A673 (cell line): ENCODE results near the gene OR52R1. TPM values are rescaled to one million over a fixed set of nuclear protein-coding genes. Genes with fewer than 3 reads are reported as not detected.

Source experiments
- Bru-seq: library from RNA; stranded (reverse); fragments of 400-500 nt; gene quantifications from one replicate; lab custom pipeline; 2021; lab: Mats Ljungman, UMichigan
- BruChase-seq, 2 experiments: library from RNA; stranded (reverse); fragments of 400-500 nt; gene quantifications; one replicate each; lab custom pipeline; 2021; lab: Mats Ljungman, UMichigan
- BruUV-seq: library from RNA; stranded (reverse); fragments of 400-500 nt; replicated peaks from 2 replicates; lab custom pipeline; 2021; lab: Mats Ljungman, UMichigan
- CTCF ChIA-PET: fragments of 300-600 bp; sonication (Branson Sonifier 250); formaldehyde crosslinking; loops from one replicate; lab custom pipeline; 2022; ENCODE audit warnings: antibody characterized with exemption; lab: Charles Lee
- POLR2A ChIA-PET: fragments of 300-600 bp; sonication (Branson Sonifier 250); formaldehyde crosslinking; loops from one replicate; lab custom pipeline; 2022; ENCODE audit warnings: antibody characterized with exemption; ENCODE audit not compliant: low non-redundant PET; lab: Charles Lee
- DNase-seq: peaks from one replicate; pipeline ENCODE4 v3.0.0-alpha.2; 2015; ENCODE audit warnings: low spot score
- H3K27ac ChIP-seq: fragments of 200-600 bp; sonication (generic); 2 replicates; pipeline ENCODE4 v1.5.1; 2016; ENCODE audit warnings: mixed run types, low read depth, mild to moderate bottlenecking, mixed read lengths, antibody characterized with exemption, low read length; ENCODE audit not compliant: poor library complexity, severe bottlenecking
- H3K27me3 ChIP-seq: fragments of 200-600 bp; sonication (generic); replicated peaks from 2 replicates; pipeline ENCODE4 v1.6.1; 2017; ENCODE audit warnings: mixed run types, low read depth, mild to moderate bottlenecking, mixed read lengths, antibody characterized with exemption, low read length; ENCODE audit not compliant: insufficient read depth, poor library complexity
- H3K36me3 ChIP-seq: fragments of 200-600 bp; sonication (generic); 2 replicates; pipeline ENCODE4 v1.6.1; 2016; ENCODE audit warnings: mixed run types, mild to moderate bottlenecking, mixed read lengths, antibody characterized with exemption, low read length; ENCODE audit not compliant: insufficient read depth, poor library complexity, severe bottlenecking
- H3K4me1 ChIP-seq: fragments of 200-600 bp; sonication (generic); 2 replicates; pipeline ENCODE4 v1.6.1; 2017; ENCODE audit warnings: mixed run types, mild to moderate bottlenecking, mixed read lengths, antibody characterized with exemption, low read length; ENCODE audit not compliant: insufficient read depth, poor library complexity, severe bottlenecking
- H3K4me3 ChIP-seq: fragments of 200-600 bp; sonication (generic); 2 replicates; pipeline ENCODE4 v1.5.1; 2016; ENCODE audit warnings: low read depth, mixed run types, mild to moderate bottlenecking, mixed read lengths, low read length; ENCODE audit not compliant: poor library complexity, severe bottlenecking
- H3K9me3 ChIP-seq: fragments of 200-600 bp; sonication (generic); 2 replicates; pipeline ENCODE4 v1.6.1; 2016; ENCODE audit warnings: mixed run types, low read depth, mild to moderate bottlenecking, mixed read lengths, antibody characterized with exemption, low read length; ENCODE audit not compliant: poor library complexity, severe bottlenecking
- CTCF ChIP-seq: fragments of 300-800, 200-600 bp; sonication (generic); conservative IDR thresholded peaks from 2 replicates; pipeline ENCODE4 v1.5.1; 2017; ENCODE audit warnings: low read depth, mild to moderate bottlenecking, antibody characterized with exemption, low read length, moderate library complexity, mixed read lengths
- EZH2 ChIP-seq: fragments of 200-600 bp; sonication (generic); IDR thresholded peaks from 2 replicates; pipeline ENCODE4 v1.6.1; 2017; ENCODE audit warnings: borderline replicate concordance, low read depth, mild to moderate bottlenecking, mixed read lengths, antibody characterized with exemption, low read length; ENCODE audit not compliant: poor library complexity, severe bottlenecking
- intact Hi-C: fragments of 100-400 bp; cut with micrococcal nuclease; formaldehyde crosslinking; loops from one replicate; pipeline ENCODE4 v1.10.0; 2022; ENCODE audit not compliant: unreplicated experiment
- long read RNA-seq: library from polyadenylated mRNA; stranded (forward); transcript quantifications from one replicate; pipeline ENCODE4 v2.0.0, GENCODE V29; 2022
- total RNA-seq: library from RNA; stranded (reverse); gene quantifications from 2 replicates; pipeline ENCODE4 v1.2.3, GENCODE V29; 2021

The OR52R1 gene
- total RNA-seq, result not detected in 2 replicates
- not detected for Bru-seq, nascent RNA
- BruChase-seq, experiment 1, labeled RNA remaining after a 2-hour chase, result not detected
- not detected for BruChase-seq, experiment 2, labeled RNA remaining after a 6-hour chase
- long read RNA-seq, result 0 reads

- no TSS peak for BruUV-seq
- CTCF ChIA-PET, result no interaction called here
- POLR2A ChIA-PET, result no interaction called here
Measured at GRCh38 chr11:4804280-4804679, at the start of gene OR52R1. OR52R1 (minus strand) TSS chr11:4804380; CDS start chr11:4804380, 0 bp downstream.

GRCh38 chr11:4851033-4851432, 46.9 kb upstream of the OR52R1 start:
- no TSS peak for BruUV-seq
- Histone ChIP-seq H3K4me1 (no peaks in the 10 kb centered on the region), H3K4me3 (no peak overlapping the region), H3K9me3 (no peaks in the 10 kb centered on the region), H3K27me3 (no peaks in the 10 kb centered on the region), H3K27ac (no peak overlapping the region), H3K36me3 (no peaks in the 10 kb centered on the region)
- ChIA-PET POLR2A (no interaction called here), CTCF (no interaction called here)
- no peak for DNase-seq
- no peak for TF ChIP-seq CTCF
- no peak for TF ChIP-seq EZH2
- intact Hi-C loops, result no loop called here

More at GRCh38 chr11:4804280-4804679, at the start of gene OR52R1:
- DNase-seq, result no peak
- no peaks in the 10 kb centered on the region for H3K9me3 ChIP-seq
- H3K4me3 ChIP-seq, result no peak within 1 kb of the TSS
- H3K27ac ChIP-seq, result no peak within 1 kb of the TSS
- no peaks in the 10 kb centered on the region for H3K27me3 ChIP-seq
- intact Hi-C loops, result no loop called here
- H3K4me1 ChIP-seq, result no peaks in the 10 kb centered on the region
- H3K36me3 ChIP-seq, result no peaks in the 10 kb centered on the region
- TF ChIP-seq CTCF, result no peak
- TF ChIP-seq EZH2, result no peak

- no peaks in the 10 kb centered on the region for H3K9me3 ChIP-seq
- DNase-seq, result no peak
- CTCF ChIA-PET, result no interaction called here
- no peaks in the 10 kb centered on the region for H3K36me3 ChIP-seq
- intact Hi-C loops, result no loop called here
- H3K4me3 ChIP-seq, result no peak within 1 kb of the TSS
- TF ChIP-seq CTCF, result no peak
- POLR2A ChIA-PET, result no interaction called here
- H3K27ac ChIP-seq, result no peak within 1 kb of the TSS
- BruUV-seq, result no TSS peak
- no peaks in the 10 kb centered on the region for H3K4me1 ChIP-seq
- H3K27me3 ChIP-seq, result no peaks in the 10 kb centered on the region
Measured at GRCh38 chr11:4848908-4849532, 44.8 kb upstream of the OR52R1 start, which contains the start of gene OR51S1. OR51S1 (minus strand) TSS chr11:4849208; CDS start chr11:4849208, 0 bp downstream.
